Frontal cortex (tissue), 4 donors: ENCODE data around the gene PLCH1. TPM values are rescaled to one million over a fixed set of nuclear protein-coding genes. Genes with fewer than 3 reads are reported as not detected.

Experiments
- DNase-seq, 2 donors: peaks; one replicate each; pipeline ENCODE4 v3.0.0; 2012; ENCODE audit warnings: low spot score in 2 of 2
- FAIRE-seq: peaks from 2 replicates; lab custom pipeline; 2012; peaks lifted over from hg19 to GRCh38; lab: Jason Lieb, UNC
- total RNA-seq: library from RNA; depleted of rRNA; stranded (reverse); fragments of >200 nt; gene quantifications from one replicate; pipeline ENCODE4 v1.2.3, GENCODE V29; 2014
- donor health status: control.
- donor health status: control.
- donor health status: control.

The PLCH1 gene
- total RNA-seq, 1 donor from 2014 or later: 19.2 TPM

GRCh38 chr3:155745795-155746550 is 1.1 kb upstream of the PLCH1 start:
- FAIRE-seq (no peak), DNase-seq (peak in 1 of 2 donors; percentile 30)

GRCh38 chr3:155744010-155744625 is 753 bp downstream of the PLCH1 start:
- peak in 1 of 2 donors; percentile 56 for DNase-seq

GRCh38 chr3:155743606-155744005 is 1.3 kb downstream of the PLCH1 start:
- DNase-seq (no peak), FAIRE-seq (no peak)

More at GRCh38 chr3:155744010-155744625, 753 bp downstream of the PLCH1 start:
- no peak for FAIRE-seq

GRCh38 chr3:155742349-155742965 is 2.4 kb downstream of the PLCH1 start:
- FAIRE-seq (no peak), DNase-seq (no peak)

- DNase-seq: no peak
- no peak for FAIRE-seq
Measured at GRCh38 chr3:155741603-155742002, 3.3 kb downstream of the PLCH1 start.

- DNase-seq (no peak), FAIRE-seq (no peak)
Measured at GRCh38 chr3:155741101-155741500, 3.8 kb downstream of the PLCH1 start.

- FAIRE-seq (no peak), DNase-seq (no peak)
Measured at GRCh38 chr3:155739154-155739553, 5.7 kb downstream of the PLCH1 start.

- DNase-seq (no peak), FAIRE-seq (no peak)
Measured at GRCh38 chr3:155738580-155739076, 6.2 kb downstream of the PLCH1 start.

- FAIRE-seq (no peak), DNase-seq (no peak)
Measured at GRCh38 chr3:155737844-155738460, 6.9 kb downstream of the PLCH1 start.

GRCh38 chr3:155736381-155736780 is 8.5 kb downstream of the PLCH1 start:
- no peak for FAIRE-seq
- DNase-seq: no peak

- FAIRE-seq (no peak), DNase-seq (no peak)
Measured at GRCh38 chr3:155730843-155731242, 14.0 kb downstream of the PLCH1 start.

GRCh38 chr3:155727836-155728235 is 17.0 kb downstream of the PLCH1 start:
- FAIRE-seq: no peak
- no peak for DNase-seq

GRCh38 chr3:155714295-155714718 is 30.6 kb downstream of the PLCH1 start:
- FAIRE-seq: no peak
- no peak for DNase-seq

GRCh38 chr3:155712008-155712407 is 32.9 kb downstream of the PLCH1 start:
- FAIRE-seq (no peak), DNase-seq (no peak)

- DNase-seq (no peak), FAIRE-seq (no peak)
Measured at GRCh38 chr3:155704771-155705559, 39.9 kb downstream of the PLCH1 start.

GRCh38 chr3:155704061-155704460 is 40.8 kb downstream of the PLCH1 start:
- DNase-seq: no peak

GRCh38 chr3:155702745-155703591 is 41.9 kb downstream of the PLCH1 start:
- DNase-seq: no peak
- no peak for FAIRE-seq

More at GRCh38 chr3:155704061-155704460, 40.8 kb downstream of the PLCH1 start:
- no peak for FAIRE-seq

- FAIRE-seq (peak; percentile 99), DNase-seq (peak; percentile 26 to 36)
Measured at GRCh38 chr3:155701882-155702465, 42.9 kb downstream of the PLCH1 start.
